OCI-LY3 (cell line): ENCODE data around the gene ARHGEF10L.

ENCODE experiments used
- CTCF ChIP-seq: fragments of 200-600, 300-600 bp; sonication (generic); IDR thresholded peaks from 2 replicates; pipeline ENCODE4 v1.5.1; 2014; ENCODE audit warnings: antibody characterized with exemption, low read length, low read depth
- EZH2phosphoT487 ChIP-seq: fragments of 200-600 bp; shearing (Covaris generic); IDR thresholded peaks from 2 replicates; pipeline ENCODE4 v1.6.1; 2018; ENCODE audit warnings: antibody characterized with exemption, mixed run types, low read depth

GRCh38 chr1:17610713-17611112 lies 71.2 kb downstream of the ARHGEF10L start:
- TF ChIP-seq CTCF, result no peak
- no peak for TF ChIP-seq EZH2phosphoT487
